Endothelial cell of umbilical vein (primary cell): ENCODE data around the gene FREM1. TPM values are rescaled to one million over a fixed set of nuclear protein-coding genes. Genes with fewer than 3 reads are reported as not detected.

ENCODE experiments used
- BruUV-seq: library from RNA; stranded (reverse); fragments of 400-500 nt; replicated peaks from 2 replicates; lab custom pipeline; 2021; lab: Mats Ljungman, UMichigan
- CTCF ChIA-PET: fragments of 300-600, 350-600 bp; sonication (Branson Sonifier 250); formaldehyde crosslinking; loops from one replicate; lab custom pipeline; 2021; ENCODE audit warnings: antibody characterized with exemption, inconsistent platforms; lab: Charles Lee
- POLR2A ChIA-PET: fragments of 300-600, 350-600 bp; sonication (Branson Sonifier 250); formaldehyde crosslinking; loops from one replicate; lab custom pipeline; 2021; ENCODE audit warnings: antibody characterized with exemption, inconsistent platforms; lab: Charles Lee
- DNase-seq: peaks from one replicate; pipeline ENCODE4 v3.0.0-alpha.2; 2011; ENCODE audit warnings: low read depth, low spot score
- FAIRE-seq: peaks from 2 replicates; lab custom pipeline; 2011; peaks lifted over from hg19 to GRCh38; lab: Jason Lieb, UNC
- H2AFZ ChIP-seq: 2 replicates; pipeline ENCODE4 v1.6.0; 2012; ENCODE audit warnings: low read depth, low read length, control low read depth, inconsistent platforms
- H3K27ac ChIP-seq: 2 replicates; pipeline ENCODE4 v1.5.1; 2011; ENCODE audit warnings: low read depth, mild to moderate bottlenecking, control low read depth, low read length, moderate library complexity; ENCODE audit not compliant: insufficient read depth
- H3K27me3 ChIP-seq, 2 experiments: 2 replicates each; pipeline versions ENCODE4 v1.6.0 to v1.6.1; 2011; ENCODE audit warnings: low read length in 2 of 2, mixed read lengths in 1 of 2; ENCODE audit not compliant: control insufficient read depth in 2 of 2, insufficient read depth in 2 of 2
- H3K36me3 ChIP-seq, 2 experiments: 2 replicates in 1 of 2; 3 replicates in 1 of 2; pipeline ENCODE4 v1.5.1; 2011; ENCODE audit warnings: low read length in 2 of 2, mild to moderate bottlenecking in 1 of 2, moderate library complexity in 1 of 2; ENCODE audit not compliant: control insufficient read depth in 2 of 2, insufficient read depth in 2 of 2; ENCODE audit errors: extremely low read depth in 1 of 2
- H3K4me1 ChIP-seq: 3 replicates; pipeline ENCODE4 v1.5.1; 2011; ENCODE audit warnings: mild to moderate bottlenecking, low read length; ENCODE audit not compliant: control insufficient read depth, insufficient read depth; ENCODE audit errors: extremely low read depth
- H3K4me2 ChIP-seq: 2 replicates; pipeline ENCODE4 v1.6.1; 2011; ENCODE audit warnings: low read length, control low read depth, mixed read lengths; ENCODE audit not compliant: insufficient read depth
- H3K4me3 ChIP-seq, 3 experiments: fragments of 200-600 bp in 1 of 3; sonication (generic), shearing (Covaris generic) in 1 of 3; replicated peaks in 1 of 3; 2 replicates each; pipeline ENCODE4 v1.5.1; 2011 to 2016; ENCODE audit warnings: control low read depth in 3 of 3, low read length in 3 of 3, mild to moderate bottlenecking in 2 of 3, inconsistent platforms in 1 of 3, low read depth in 1 of 3, moderate library complexity in 1 of 3; ENCODE audit not compliant: insufficient read depth in 1 of 3
- H3K79me2 ChIP-seq: 2 replicates; pipeline ENCODE4 v1.6.0; 2012; ENCODE audit warnings: low read length, inconsistent platforms; ENCODE audit not compliant: control insufficient read depth, insufficient read depth
- H3K9ac ChIP-seq: replicated peaks from 2 replicates; pipeline ENCODE3; 2011; ENCODE audit warnings: low read length, control low read depth; ENCODE audit not compliant: insufficient read depth; ENCODE audit errors: extremely low read depth
- H3K9me1 ChIP-seq: replicated peaks from 3 replicates; pipeline ENCODE4 v1.6.0; 2011; ENCODE audit warnings: mild to moderate bottlenecking, low read length; ENCODE audit not compliant: control insufficient read depth, insufficient read depth; ENCODE audit errors: extremely low read depth
- H3K9me3 ChIP-seq: replicated peaks from 2 replicates; pipeline ENCODE4 v1.5.1; 2012; ENCODE audit warnings: low read length, inconsistent platforms; ENCODE audit not compliant: control insufficient read depth, insufficient read depth
- H4K20me1 ChIP-seq: replicated peaks from 2 replicates; pipeline ENCODE3; 2011; ENCODE audit warnings: mild to moderate bottlenecking, low read length; ENCODE audit not compliant: control insufficient read depth, insufficient read depth; ENCODE audit errors: extremely low read depth
- FOS ChIP-seq: IDR thresholded peaks from 2 replicates; pipeline ENCODE4 v1.6.1; 2011; ENCODE audit warnings: mild to moderate bottlenecking, low read length, moderate library complexity, borderline replicate concordance; ENCODE audit not compliant: insufficient read depth
- JUN ChIP-seq: IDR thresholded peaks from 2 replicates; pipeline ENCODE4 v1.6.1; 2011; ENCODE audit warnings: borderline replicate concordance, low read depth; ENCODE audit not compliant: insufficient read length, insufficient read depth
- POLR2A ChIP-seq: IDR thresholded peaks from 2 replicates; pipeline ENCODE4 v1.6.1; 2012; ENCODE audit warnings: low read depth, mild to moderate bottlenecking, control low read depth, low read length
- POLR2AphosphoS5 ChIP-seq: IDR thresholded peaks from 2 replicates; pipeline ENCODE4 v1.6.1; 2012; ENCODE audit warnings: low read depth, mild to moderate bottlenecking, control low read depth, low read length, moderate library complexity; ENCODE audit not compliant: insufficient read depth
- dilution Hi-C: fragments of 300-500 bp; cut with MboI; formaldehyde crosslinking; loops from one replicate; pipeline ENCODE4 v1.15.0; 2019; ENCODE audit warnings: low sequenced_read_pairs; ENCODE audit not compliant: extremely low pct_ligation_motif_present
- intact Hi-C: fragments of 100-400 bp; cut with micrococcal nuclease; formaldehyde crosslinking; loops from one replicate; pipeline ENCODE4 v1.10.0; 2022
- polyA plus RNA-seq, 4 experiments: library from polyadenylated mRNA; depleted of rRNA in 3 of 4; stranded (reverse) in 3 of 4; unstranded in 1 of 4; fragments of >200 nt; gene quantifications; 2 replicates each; pipeline versions ENCODE4 v1.2.1 to v1.2.3, GENCODE V29; 2011 to 2012; ENCODE audit warnings: missing spikeins in 1 of 4
- total RNA-seq: library from RNA; stranded (reverse); gene quantifications from 2 replicates; pipeline ENCODE4 v1.2.3, GENCODE V29; 2021
- TF ChIP-seq, protein P1 (sequence below), 2 donors: IDR thresholded peaks; 1 replicate in 1 of 2; 2 replicates in 1 of 2; pipeline ENCODE4 v1.5.1; 2011; ENCODE audit warnings: low read length in 2 of 2, mild to moderate bottlenecking in 2 of 2, moderate library complexity in 2 of 2, control low read depth in 1 of 2, inconsistent platforms in 1 of 2, low read depth in 1 of 2; ENCODE audit not compliant: insufficient read depth in 1 of 2; ENCODE audit errors: extremely low read depth in 1 of 2

The FREM1 gene
- total and polyA plus RNA-seq, 2 donors (not counting 3 experiments of a cell fraction or from before 2014, with no cell fraction given), result 0.10 to 0.29 TPM

DNA sequence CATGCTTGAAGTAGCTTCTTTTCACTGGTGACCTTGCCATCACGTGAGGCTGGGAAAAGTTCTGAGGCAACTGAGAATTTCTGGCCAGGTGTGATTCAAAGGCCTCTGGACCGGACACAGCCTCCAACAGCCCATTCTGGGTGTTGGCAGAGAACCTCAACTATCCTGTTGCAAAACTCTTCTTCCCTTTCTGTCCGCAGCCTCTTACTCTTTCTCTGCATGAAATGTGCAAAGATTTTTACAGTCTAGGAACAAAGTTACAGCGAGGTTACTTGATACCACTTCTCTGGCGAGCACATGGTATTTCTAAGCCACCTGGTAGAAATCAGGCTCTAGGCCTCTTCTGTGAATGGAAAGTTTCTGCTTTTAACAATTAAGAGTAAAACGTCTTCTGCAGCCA is 79.2 kb downstream of the FREM1 start:
- intact Hi-C loops, result no loop called here
- dilution Hi-C loops, result no loop called here
- no peak overlapping the region for H2AFZ ChIP-seq
- FAIRE-seq, result no peak
- H3K27me3 ChIP-seq, result peaks cover 2 to 3% of the 10 kb centered on the region in 2 experiments
- no peaks in the 10 kb centered on the region for H4K20me1 ChIP-seq
- no peaks in the 10 kb centered on the region for H3K9me1 ChIP-seq
- BruUV-seq, result no TSS peak
- no peaks in the 10 kb centered on the region for H3K79me2 ChIP-seq
- DNase-seq, result no peak
- no peaks in the 10 kb centered on the region for H3K9me3 ChIP-seq
- H3K4me2 ChIP-seq, result no peak overlapping the region
- no peak for TF ChIP-seq POLR2A
- no peak overlapping the region for H3K9ac ChIP-seq
- no peaks in the 10 kb centered on the region for H3K36me3 ChIP-seq
- ChIA-PET CTCF (no interaction called here), POLR2A (no interaction called here)
- H3K4me3 ChIP-seq, result no peak overlapping the region
- H3K4me1 ChIP-seq, result no peaks in the 10 kb centered on the region
- H3K27ac ChIP-seq, result no peak overlapping the region

DNA sequence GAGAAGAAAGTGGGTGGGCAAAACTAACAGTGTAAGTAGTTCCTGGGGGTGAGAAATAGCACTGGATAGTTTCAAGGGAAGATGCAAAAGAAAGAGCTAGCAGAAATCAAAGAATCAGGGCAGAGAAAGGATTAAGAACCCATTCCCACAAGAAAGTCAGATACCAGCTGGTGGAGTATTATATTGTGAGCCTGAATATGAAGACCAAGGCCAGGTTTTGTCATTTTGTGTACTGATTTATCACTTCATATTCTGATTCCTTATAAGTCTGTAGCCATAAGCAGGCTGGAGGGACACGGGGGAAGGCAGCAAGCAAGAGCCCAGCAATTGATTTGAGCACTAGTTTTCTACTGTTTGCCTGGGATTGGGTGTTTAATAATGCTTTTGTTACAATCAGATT is 80.2 kb downstream of the FREM1 start:
- H3K27me3 ChIP-seq, result peaks cover 2 to 3% of the 10 kb centered on the region in 2 experiments
- intact Hi-C loops (no loop called here), dilution Hi-C loops (no loop called here)
- TF ChIP-seq FOS, result no peak
- TF ChIP-seq JUN, result no peak
- TF ChIP-seq, protein P1, sequence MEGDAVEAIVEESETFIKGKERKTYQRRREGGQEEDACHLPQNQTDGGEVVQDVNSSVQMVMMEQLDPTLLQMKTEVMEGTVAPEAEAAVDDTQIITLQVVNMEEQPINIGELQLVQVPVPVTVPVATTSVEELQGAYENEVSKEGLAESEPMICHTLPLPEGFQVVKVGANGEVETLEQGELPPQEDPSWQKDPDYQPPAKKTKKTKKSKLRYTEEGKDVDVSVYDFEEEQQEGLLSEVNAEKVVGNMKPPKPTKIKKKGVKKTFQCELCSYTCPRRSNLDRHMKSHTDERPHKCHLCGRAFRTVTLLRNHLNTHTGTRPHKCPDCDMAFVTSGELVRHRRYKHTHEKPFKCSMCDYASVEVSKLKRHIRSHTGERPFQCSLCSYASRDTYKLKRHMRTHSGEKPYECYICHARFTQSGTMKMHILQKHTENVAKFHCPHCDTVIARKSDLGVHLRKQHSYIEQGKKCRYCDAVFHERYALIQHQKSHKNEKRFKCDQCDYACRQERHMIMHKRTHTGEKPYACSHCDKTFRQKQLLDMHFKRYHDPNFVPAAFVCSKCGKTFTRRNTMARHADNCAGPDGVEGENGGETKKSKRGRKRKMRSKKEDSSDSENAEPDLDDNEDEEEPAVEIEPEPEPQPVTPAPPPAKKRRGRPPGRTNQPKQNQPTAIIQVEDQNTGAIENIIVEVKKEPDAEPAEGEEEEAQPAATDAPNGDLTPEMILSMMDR (IDR thresholded peaks at IDR 0.05; ENCODE audit: extremely low read depth in 1 of 2, insufficient read depth in 1 of 2, low read depth in 1 of 2, low read length in 2 of 2), result no peak
- TF ChIP-seq POLR2AphosphoS5, result no peak
- no peak overlapping the region for H3K9ac ChIP-seq
- DNase-seq, result no peak
- no peak overlapping the region for H3K4me2 ChIP-seq
- no peaks in the 10 kb centered on the region for H3K36me3 ChIP-seq
- BruUV-seq, result no TSS peak
- ChIA-PET CTCF (no interaction called here), POLR2A (no interaction called here)
- H3K4me3 ChIP-seq, result no peak overlapping the region
- H3K9me1 ChIP-seq, result no peaks in the 10 kb centered on the region
- no peak overlapping the region for H3K27ac ChIP-seq
- no peaks in the 10 kb centered on the region for H3K9me3 ChIP-seq
- no peak for FAIRE-seq
- no peaks in the 10 kb centered on the region for H3K79me2 ChIP-seq
- H2AFZ ChIP-seq, result no peak overlapping the region
- no peaks in the 10 kb centered on the region for H4K20me1 ChIP-seq
- H3K4me1 ChIP-seq, result no peaks in the 10 kb centered on the region
